ENCODE data around the gene GPBAR1. TPM values are rescaled to one million over a fixed set of nuclear protein-coding genes. Genes with fewer than 3 reads are reported as not detected.

Gene GPBAR1
- total and polyA plus RNA-seq, 2 of the 8 experiments (the other 6 are each of a cell fraction or from before 2014, with no cell fraction given): 0.32 to 0.59 TPM

DNA sequence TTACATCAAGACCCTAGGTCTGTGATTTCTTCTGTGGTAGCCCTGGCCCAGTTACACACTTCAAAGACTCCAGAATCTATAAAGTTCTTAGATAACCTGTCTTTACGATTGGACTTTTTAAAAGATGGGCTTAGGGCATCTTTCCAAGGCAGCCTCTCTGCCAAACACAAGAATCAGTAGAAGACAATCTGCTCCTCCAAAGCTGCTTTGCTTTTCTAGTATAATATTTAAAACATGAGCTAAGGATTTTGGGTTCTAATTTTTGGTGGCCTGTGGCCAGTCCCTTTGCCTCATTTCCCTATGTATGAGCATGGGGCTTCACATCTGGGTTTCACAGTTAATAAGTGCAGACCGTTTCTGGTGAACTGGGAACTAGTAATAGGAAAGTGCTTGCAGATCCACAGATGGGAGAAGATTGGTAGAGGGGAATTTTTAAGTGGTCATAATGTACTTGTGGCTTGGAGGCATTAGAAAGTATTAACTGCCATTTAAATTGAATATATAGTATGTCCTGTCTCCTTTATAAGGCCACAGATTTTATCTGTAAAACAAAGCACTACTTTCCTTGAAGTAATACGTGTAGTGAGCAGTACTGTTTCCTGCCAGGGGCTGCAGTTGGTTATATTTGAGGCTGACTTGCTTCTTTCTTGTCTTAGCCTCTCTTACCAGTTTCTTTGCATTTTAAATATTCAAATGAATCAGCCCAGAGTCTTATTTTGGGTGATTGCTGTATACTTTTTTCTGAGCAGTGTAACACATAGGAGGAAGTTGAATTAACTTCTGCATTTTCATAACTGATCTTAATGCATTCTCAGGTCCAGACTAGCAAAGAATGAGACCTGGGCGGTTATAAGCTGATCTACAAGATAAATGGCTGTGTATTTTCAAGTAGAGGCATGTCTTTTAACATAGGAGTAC lies 42.3 kb upstream of the GPBAR1 start:
- FAIRE-seq: no peak
- WGBS, 2 experiments (ENCODE audit: extremely low coverage in 1 of 2, insufficient coverage in 1 of 2, insufficient read length in 1 of 2, insufficient replicate concordance in 2 of 2, low coverage in 1 of 2, low lambda C conversion rate in 2 of 2, missing lambda C conversion rate in 1 of 2): 71% methylated on average over 4 of the region's 4 CpGs; no CpG with 5 or more reads in 1 of the 2 experiments
- Histone ChIP-seq H4K8ac (ENCODE audit: extremely low read depth, insufficient read depth, low read length) (no peak overlapping the region), H2BK12ac (ENCODE audit: low read depth, low read length) (no peak overlapping the region), H3K4ac (replicated peaks; ENCODE audit: insufficient read length, low read depth, low read length) (no peak overlapping the region), H3K56ac (replicated peaks; ENCODE audit: insufficient read length, low read depth, low read length) (no peak overlapping the region), H2BK20ac (ENCODE audit: low read length) (no peak overlapping the region), H3K79me2 (ENCODE audit: control insufficient read depth in 1 of 2, insufficient read depth in 2 of 2, low read length in 2 of 2) (peaks cover 44 to 60% of the 10 kb centered on the region in 2 experiments), H3K23ac (ENCODE audit: insufficient read length) (no peak overlapping the region), H3K27me3 (replicated peaks in 1 of 4; ENCODE audit: control insufficient read depth in 3 of 4, extremely low read depth in 1 of 4, insufficient read depth in 3 of 4, low read length in 3 of 4) (no peaks in the 10 kb centered on the region), H4K20me1 (replicated peaks in 1 of 2; ENCODE audit: control insufficient read depth in 1 of 2, insufficient read depth in 2 of 2, low read length in 2 of 2) (peaks cover 4 to 14% of the 10 kb centered on the region in 2 experiments), H3K36me3 (ENCODE audit: control insufficient read depth in 2 of 4, insufficient read depth in 4 of 4, low read length in 3 of 4) (peaks cover 0 to 9% (median 0%) of the 10 kb centered on the region in 4 experiments; a peak in 2 of 8 replicates), H3K4me1 (replicated peaks in 1 of 4; ENCODE audit: control insufficient read depth in 3 of 4, insufficient read depth in 4 of 4, low read length in 3 of 4) (peaks cover 0 to 10% (median 3%) of the 10 kb centered on the region in 4 experiments; a peak in 3 of 7 replicates), H3K4me3 (ENCODE audit: extremely low read depth in 1 of 4, insufficient read depth in 2 of 4, low read depth in 3 of 4, low read length in 4 of 4) (peak overlapping the region; percentile 87 to 93 (median 92)), H3K23me2 (ENCODE audit: low read depth, low read length) (peaks cover 2% of the 10 kb centered on the region; the same call in 1 of the 2 replicates), H3K9ac (replicated peaks in 1 of 4; ENCODE audit: extremely low read depth in 1 of 4, low read depth in 3 of 4, low read length in 3 of 4) (peak overlapping the region in 1 of 4 experiments; percentile 85; a peak in 4 of 7 replicates), H3K9me3 (ENCODE audit: insufficient read depth in 2 of 2, low read depth in 1 of 2, low read length in 1 of 2) (no peaks in the 10 kb centered on the region), H3K27ac (ENCODE audit: low read depth, low read length) (no peak overlapping the region), H2BK120ac (replicated peaks; ENCODE audit: low read depth, low read length) (no peak overlapping the region), H2BK15ac (ENCODE audit: low read length) (no peak overlapping the region), H2AK5ac (ENCODE audit: low read depth, low read length) (no peak overlapping the region), H3K14ac (ENCODE audit: insufficient read length) (no peak overlapping the region), H4K91ac (replicated peaks; ENCODE audit: insufficient read length, low read length) (no peak overlapping the region), H3K79me1 (ENCODE audit: low read depth, low read length) (peaks cover 14% of the 10 kb centered on the region; the same call in 1 of the 2 replicates), H2BK5ac (ENCODE audit: low read depth, low read length) (no peak overlapping the region), H2AFZ (ENCODE audit: low read length) (no peak overlapping the region), H4K5ac (ENCODE audit: insufficient read length, low read depth, low read length) (no peak overlapping the region), H3K4me2 (ENCODE audit: insufficient read depth in 1 of 2, low read depth in 2 of 2, low read length in 2 of 2) (peak overlapping the region; percentile 64 to 92), H3K18ac (ENCODE audit: extremely low read depth, low read length) (no peak overlapping the region)
- CTCF ChIA-PET (ENCODE audit: partially characterized antibody): interaction anchor here (0.6 to 2.1 kb wide), 4 partner anchors 31 to 377 kb away, joined by 3 to 6 read pairs (median 4); no protein-coding TSS in a partner anchor
- POLR2A ChIA-PET (ENCODE audit: partially characterized antibody): interaction anchor here (0.7 to 1.2 kb wide), 2 partner anchors 12 kb away, joined by 3 to 4 read pairs; no protein-coding TSS in a partner anchor
- no peak for DNase-seq (ENCODE audit: low read depth in 1 of 2, low spot score in 2 of 2)
- TF ChIP-seq SIRT6 (IDR thresholded peaks at IDR 0.05; ENCODE audit: low read length): no peak
- TF ChIP-seq, protein P1, sequence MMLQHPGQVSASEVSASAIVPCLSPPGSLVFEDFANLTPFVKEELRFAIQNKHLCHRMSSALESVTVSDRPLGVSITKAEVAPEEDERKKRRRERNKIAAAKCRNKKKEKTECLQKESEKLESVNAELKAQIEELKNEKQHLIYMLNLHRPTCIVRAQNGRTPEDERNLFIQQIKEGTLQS (IDR thresholded peaks at IDR 0.05; ENCODE audit: insufficient read depth, low read depth, low read length): no peak
- no peak for TF ChIP-seq SRF (IDR thresholded peaks at IDR 0.05; ENCODE audit: low read depth, low read length)
- TF ChIP-seq POLR2AphosphoS5 (IDR thresholded peaks at IDR 0.05; ENCODE audit: low read depth, low read length): no peak
- no peak for TF ChIP-seq SIN3A (conservative IDR thresholded peaks at IDR 0.05 in 1 of 2, IDR thresholded peaks at IDR 0.05 in 1 of 2; ENCODE audit: low read depth in 1 of 2, low read length in 2 of 2)
- TF ChIP-seq TEAD4 (IDR thresholded peaks at IDR 0.05; ENCODE audit: low read depth, low read length): no peak
- TF ChIP-seq YY1 (IDR thresholded peaks at IDR 0.05; ENCODE audit: low read depth, low read length): no peak
- no peak for TF ChIP-seq ZNF274 (IDR thresholded peaks at IDR 0.05; ENCODE audit: borderline replicate concordance, extremely low read depth, low read length)
- TF ChIP-seq SAP30 (IDR thresholded peaks at IDR 0.05; ENCODE audit: insufficient read depth, insufficient replicate concordance, low read length): no peak
- no peak for TF ChIP-seq SUZ12 (IDR thresholded peaks at IDR 0.05; ENCODE audit: low read length)
